IPS-20b (cell line): ENCODE measurements around the gene MYG1.

Experiments used
- H3K27ac ChIP-seq: one replicate; pipeline ENCODE4 v1.5.1; 2013; ENCODE audit warnings: low read length
- H3K27me3 ChIP-seq: 2 replicates; pipeline ENCODE4 v1.6.1; 2013; ENCODE audit warnings: mild to moderate bottlenecking, low read length, inconsistent platforms; ENCODE audit not compliant: insufficient read depth
- H3K36me3 ChIP-seq: 2 replicates; pipeline ENCODE4 v1.6.1; 2013; ENCODE audit warnings: low read depth, mild to moderate bottlenecking, inconsistent platforms, low read length, moderate library complexity; ENCODE audit not compliant: insufficient read depth
- H3K4me1 ChIP-seq: 2 replicates; pipeline ENCODE4 v1.6.1; 2013; ENCODE audit warnings: mild to moderate bottlenecking, control low read depth, inconsistent platforms, low read length, moderate library complexity; ENCODE audit not compliant: insufficient read depth
- H3K4me3 ChIP-seq: 2 replicates; pipeline ENCODE4 v1.5.1; 2013; ENCODE audit warnings: mild to moderate bottlenecking, low read length, inconsistent platforms
- H3K9ac ChIP-seq: 2 replicates; pipeline ENCODE4 v1.6.1; 2013; ENCODE audit warnings: low read depth, mild to moderate bottlenecking, inconsistent platforms, low read length, moderate library complexity
- H3K9me3 ChIP-seq: 2 replicates; pipeline ENCODE4 v1.6.1; 2013; ENCODE audit warnings: mild to moderate bottlenecking, low read depth, low read length, inconsistent platforms; ENCODE audit not compliant: insufficient read depth

MYG1 gene

GRCh38 chr12:53332744-53333143 lies 33.2 kb downstream of the MYG1 start:
- no peak overlapping the region for H3K9ac ChIP-seq
- H3K4me1 ChIP-seq: peaks cover 3% of the 10 kb centered on the region; the same call in 1 of the 2 replicates
- H3K4me3 ChIP-seq: no peak overlapping the region
- H3K27ac ChIP-seq: no peak overlapping the region
- no peaks in the 10 kb centered on the region for H3K9me3 ChIP-seq
- H3K36me3 ChIP-seq: no peaks in the 10 kb centered on the region
- peaks cover 31% of the 10 kb centered on the region for H3K27me3 ChIP-seq

- no peak overlapping the region for H3K27ac ChIP-seq
- H3K27me3 ChIP-seq: peaks cover 25% of the 10 kb centered on the region
- H3K9ac ChIP-seq: no peak overlapping the region
- no peak overlapping the region for H3K4me3 ChIP-seq
- H3K9me3 ChIP-seq: no peaks in the 10 kb centered on the region
- peaks cover 4% of the 10 kb centered on the region; the same call in 1 of the 2 replicates for H3K4me1 ChIP-seq
- no peaks in the 10 kb centered on the region for H3K36me3 ChIP-seq
Observed at GRCh38 chr12:53333289-53333688, 33.8 kb downstream of the MYG1 start.

- H3K9ac ChIP-seq: no peak overlapping the region
Observed at GRCh38 chr12:53333845-53334244, 34.4 kb downstream of the MYG1 start.

GRCh38 chr12:53334822-53335221 lies 35.3 kb downstream of the MYG1 start:
- Histone ChIP-seq H3K27ac (no peak overlapping the region), H3K27me3 (peaks cover 13% of the 10 kb centered on the region), H3K9ac (no peak overlapping the region), H3K4me1 (peaks cover 4% of the 10 kb centered on the region; the same call in 1 of the 2 replicates), H3K36me3 (no peaks in the 10 kb centered on the region), H3K4me3 (no peak overlapping the region), H3K9me3 (no peaks in the 10 kb centered on the region)

More at GRCh38 chr12:53333845-53334244, 34.4 kb downstream of the MYG1 start:
- peaks cover 20% of the 10 kb centered on the region for H3K27me3 ChIP-seq
- no peaks in the 10 kb centered on the region for H3K9me3 ChIP-seq
- no peak overlapping the region for H3K27ac ChIP-seq
- no peaks in the 10 kb centered on the region for H3K36me3 ChIP-seq
- peaks cover 4% of the 10 kb centered on the region; the same call in 1 of the 2 replicates for H3K4me1 ChIP-seq
- no peak overlapping the region for H3K4me3 ChIP-seq

- H3K4me3 ChIP-seq: no peak within 1 kb of the TSS
- H3K27ac ChIP-seq: no peak within 1 kb of the TSS
- H3K27me3 ChIP-seq: peaks cover 13% of the 10 kb centered on the region
- H3K9me3 ChIP-seq: no peaks in the 10 kb centered on the region
- H3K36me3 ChIP-seq: no peaks in the 10 kb centered on the region
- H3K4me1 ChIP-seq: peaks cover 4% of the 10 kb centered on the region; the same call in 1 of the 2 replicates
- no peak within 1 kb of the TSS for H3K9ac ChIP-seq
Observed at GRCh38 chr12:53336181-53336681, 36.7 kb downstream of the MYG1 start, which contains the start of gene SP7. SP7 (minus strand) TSS chr12:53336354; CDS start chr12:53335646, 708 bp downstream.

GRCh38 chr12:53338017-53338416 lies 38.5 kb downstream of the MYG1 start:
- H3K4me3 ChIP-seq: no peak overlapping the region
- H3K36me3 ChIP-seq: no peaks in the 10 kb centered on the region
- H3K4me1 ChIP-seq: peaks cover 4% of the 10 kb centered on the region; the same call in 1 of the 2 replicates
- H3K9ac ChIP-seq: no peak overlapping the region
- peaks cover 8% of the 10 kb centered on the region for H3K27me3 ChIP-seq
- no peak overlapping the region for H3K27ac ChIP-seq
- H3K9me3 ChIP-seq: no peaks in the 10 kb centered on the region

GRCh38 chr12:53338916-53339315 lies 39.4 kb downstream of the MYG1 start:
- Histone ChIP-seq H3K27ac (no peak overlapping the region), H3K27me3 (peaks cover 16% of the 10 kb centered on the region), H3K36me3 (no peaks in the 10 kb centered on the region), H3K9me3 (no peaks in the 10 kb centered on the region), H3K4me3 (no peak overlapping the region), H3K9ac (no peak overlapping the region), H3K4me1 (peaks cover 4% of the 10 kb centered on the region; the same call in 1 of the 2 replicates)

GRCh38 chr12:53340398-53340797 lies 40.9 kb downstream of the MYG1 start:
- H3K9ac ChIP-seq: no peak overlapping the region
- no peaks in the 10 kb centered on the region for H3K36me3 ChIP-seq
- no peak overlapping the region for H3K27ac ChIP-seq
- peaks cover 28% of the 10 kb centered on the region for H3K27me3 ChIP-seq
- H3K4me3 ChIP-seq: no peak overlapping the region
- H3K9me3 ChIP-seq: no peaks in the 10 kb centered on the region
- H3K4me1 ChIP-seq: peaks cover 5% of the 10 kb centered on the region

GRCh38 chr12:53343449-53343848 lies 44.0 kb downstream of the MYG1 start:
- peaks cover 33% of the 10 kb centered on the region for H3K27me3 ChIP-seq
- H3K9ac ChIP-seq: no peak overlapping the region
- H3K36me3 ChIP-seq: no peaks in the 10 kb centered on the region
- H3K4me3 ChIP-seq: no peak overlapping the region
- H3K27ac ChIP-seq: no peak overlapping the region
- no peaks in the 10 kb centered on the region for H3K9me3 ChIP-seq
- H3K4me1 ChIP-seq: peaks cover 5% of the 10 kb centered on the region; the same call in 1 of the 2 replicates

- H3K27me3 ChIP-seq: peaks cover 33% of the 10 kb centered on the region
- peaks cover 5% of the 10 kb centered on the region; the same call in 1 of the 2 replicates for H3K4me1 ChIP-seq
- H3K9ac ChIP-seq: no peak overlapping the region
- H3K36me3 ChIP-seq: no peaks in the 10 kb centered on the region
- H3K9me3 ChIP-seq: no peaks in the 10 kb centered on the region
- H3K27ac ChIP-seq: no peak overlapping the region
- no peak overlapping the region; the same call in 1 of the 2 replicates for H3K4me3 ChIP-seq
Observed at GRCh38 chr12:53343969-53344368, 44.5 kb downstream of the MYG1 start.

GRCh38 chr12:53344487-53344823 lies 45.0 kb downstream of the MYG1 start:
- H3K4me3 ChIP-seq: peak overlapping the region; percentile 90
- H3K9ac ChIP-seq: no peak overlapping the region
- peaks cover 33% of the 10 kb centered on the region for H3K27me3 ChIP-seq
- H3K4me1 ChIP-seq: peaks cover 5% of the 10 kb centered on the region; the same call in 1 of the 2 replicates
- no peak overlapping the region for H3K27ac ChIP-seq
- H3K36me3 ChIP-seq: no peaks in the 10 kb centered on the region
- H3K9me3 ChIP-seq: no peaks in the 10 kb centered on the region

- H3K4me3 ChIP-seq: peak overlapping the region; percentile 90
- peaks cover 33% of the 10 kb centered on the region for H3K27me3 ChIP-seq
- no peaks in the 10 kb centered on the region for H3K9me3 ChIP-seq
- peaks cover 5% of the 10 kb centered on the region; the same call in 1 of the 2 replicates for H3K4me1 ChIP-seq
- no peaks in the 10 kb centered on the region for H3K36me3 ChIP-seq
- no peak overlapping the region for H3K27ac ChIP-seq
- peak overlapping the region; percentile 71; the same call in 1 of the 2 replicates for H3K9ac ChIP-seq
Observed at GRCh38 chr12:53344824-53345485, 45.5 kb downstream of the MYG1 start.
